CD4-positive, alpha-beta memory T cell (primary cell): ENCODE data around the gene MYCN. TPM values are rescaled to one million over a fixed set of nuclear protein-coding genes. Genes with fewer than 3 reads are reported as not detected.
"Not testable (repeated sequence)": the region's sequence is repeated elsewhere in the genome, so short reads cannot be mapped to it uniquely, and the experiment has no call there.

Experiments used
- CTCF ChIA-PET: fragments of 350-600 bp; sonication (Branson Sonifier 250); formaldehyde crosslinking; loops from one replicate; lab custom pipeline; 2021; ENCODE audit warnings: inconsistent platforms; ENCODE audit not compliant: partially characterized antibody; lab: Charles Lee
- POLR2A ChIA-PET: fragments of 350-600 bp; sonication (Branson Sonifier 250); formaldehyde crosslinking; loops from one replicate; lab custom pipeline; 2021; ENCODE audit not compliant: partially characterized antibody; lab: Charles Lee
- DNase-seq, 5 donors: peaks; one replicate each; pipeline versions ENCODE4 v3.0.0 to v3.0.0-alpha.2; 2020 to 2022; ENCODE audit warnings: mixed read lengths in 1 of 5
- H3K27ac ChIP-seq: one replicate; pipeline ENCODE4 v1.7.0; 2013; ENCODE audit warnings: low read depth, low read length
- H3K27me3 ChIP-seq: 2 replicates; pipeline ENCODE4 v1.7.0; 2013; ENCODE audit warnings: mild to moderate bottlenecking, low read length, moderate library complexity; ENCODE audit not compliant: insufficient read depth
- H3K36me3 ChIP-seq: 2 replicates; pipeline ENCODE4 v1.7.0; 2013; ENCODE audit warnings: mild to moderate bottlenecking, low read length, moderate library complexity; ENCODE audit not compliant: insufficient read depth
- H3K4me1 ChIP-seq: 2 replicates; pipeline ENCODE4 v1.7.0; 2013; ENCODE audit warnings: mild to moderate bottlenecking, low read length, moderate library complexity; ENCODE audit not compliant: insufficient read depth
- H3K4me3 ChIP-seq, 2 donors: one replicate each; pipeline ENCODE4 v1.7.0; 2013; ENCODE audit warnings: low read length in 2 of 2, mild to moderate bottlenecking in 1 of 2
- H3K9me3 ChIP-seq, 2 donors: one replicate each; pipeline ENCODE4 v1.7.0; 2013; ENCODE audit warnings: low read length in 2 of 2, control low read depth in 1 of 2; ENCODE audit not compliant: control insufficient read depth in 1 of 2
- H3K27ac Mint-ChIP-seq, 7 donors: one replicate each; pipeline ENCODE4 v1.8.0; 2020 to 2021; ENCODE audit warnings: mixed read lengths in 7 of 7, mild to moderate bottlenecking in 6 of 7, inconsistent platforms in 3 of 7, moderate library complexity in 3 of 7
- H3K27me3 Mint-ChIP-seq, 2 donors: one replicate each; pipeline ENCODE4 v1.8.0; 2020 to 2021; ENCODE audit warnings: mixed read lengths in 2 of 2
- H3K36me3 Mint-ChIP-seq, 2 donors: one replicate each; pipeline ENCODE4 v1.8.0; 2020 to 2021; ENCODE audit warnings: mixed read lengths in 2 of 2, inconsistent platforms in 1 of 2, mild to moderate bottlenecking in 1 of 2
- H3K4me1 Mint-ChIP-seq, 4 donors: one replicate each; pipeline ENCODE4 v1.8.0; 2020 to 2021; ENCODE audit warnings: mixed read lengths in 4 of 4, mild to moderate bottlenecking in 1 of 4
- H3K4me3 Mint-ChIP-seq, 8 donors: one replicate each; pipeline ENCODE4 v1.8.0; 2020 to 2021; ENCODE audit warnings: mixed read lengths in 8 of 8, mild to moderate bottlenecking in 7 of 8, moderate library complexity in 6 of 8, inconsistent platforms in 3 of 8
- H3K9me3 Mint-ChIP-seq, 8 donors: one replicate each; pipeline ENCODE4 v1.8.0; 2020 to 2021; ENCODE audit warnings: mixed read lengths in 8 of 8, mild to moderate bottlenecking in 5 of 8, inconsistent platforms in 3 of 8, moderate library complexity in 1 of 8
- intact Hi-C: fragments of 100-400 bp; cut with micrococcal nuclease; formaldehyde crosslinking; loops from one replicate; pipeline ENCODE4 v1.15.1; 2023
- polyA plus RNA-seq, 2 donors: library from polyadenylated mRNA; unstranded; fragments of 300-500 nt; fragmentation: Illumina TruSeq; gene quantifications; one replicate each; pipeline ENCODE4 v1.2.3, GENCODE V29; 2021
- total RNA-seq, 2 experiments: library from RNA; stranded (reverse); gene quantifications; one replicate each; pipeline ENCODE4 v1.2.3, GENCODE V29; 2021

The MYCN gene
- total and polyA plus RNA-seq, 4 experiments from 2014 or later, result 0.15 TPM; not detected in 3

GRCh38 chr2:15927551-15928218, 12.7 kb upstream of the MYCN start:
- H3K9me3 Mint-ChIP-seq, result peaks cover 0 to 2% (median 0%) of the 10 kb centered on the region in 8 donors
- no peak overlapping the region for H3K27ac Mint-ChIP-seq
- no peaks in the 10 kb centered on the region for H3K4me1 Mint-ChIP-seq
- ChIA-PET POLR2A (no interaction called here), CTCF (no interaction called here)
- intact Hi-C loops, result no loop called here
- no peaks in the 10 kb centered on the region for H3K4me1 ChIP-seq
- no peak overlapping the region for H3K4me3 Mint-ChIP-seq
- H3K9me3 ChIP-seq, result no peaks in the 10 kb centered on the region
- no peaks in the 10 kb centered on the region for H3K36me3 ChIP-seq
- H3K36me3 Mint-ChIP-seq, result no peaks in the 10 kb centered on the region
- no peak overlapping the region for H3K4me3 ChIP-seq
- DNase-seq, result no peak
- H3K27me3 Mint-ChIP-seq, result peaks cover 2 to 8% of the 10 kb centered on the region in 2 donors
- H3K27me3 ChIP-seq, result no peaks in the 10 kb centered on the region
- no peak overlapping the region for H3K27ac ChIP-seq

- intact Hi-C loops, POLR2A ChIA-PET, H3K4me3 ChIP-seq, H3K36me3 ChIP-seq, H3K9me3 ChIP-seq, H3K27ac Mint-ChIP-seq, H3K9me3 Mint-ChIP-seq, H3K27me3 ChIP-seq, H3K27me3 Mint-ChIP-seq, H3K4me1 Mint-ChIP-seq, DNase-seq, H3K36me3 Mint-ChIP-seq, H3K27ac ChIP-seq, H3K4me3 Mint-ChIP-seq, H3K4me1 ChIP-seq: not testable (repeated sequence)
- CTCF ChIA-PET, result interaction anchor here (1.8 kb wide), 1 partner anchor 11 kb away, joined by 7 read pairs; no protein-coding TSS in a partner anchor
These were observed 11.3 kb upstream of the MYCN start for GRCh38 chr2:15929008-15929407.

GRCh38 chr2:15929861-15930260, 10.5 kb upstream of the MYCN start:
- Mint-ChIP-seq H3K4me1 (no peaks in the 10 kb centered on the region), H3K27me3 (peaks cover 2 to 5% of the 10 kb centered on the region in 2 donors), H3K36me3 (no peaks in the 10 kb centered on the region), H3K9me3 (peaks cover 0 to 2% (median 0%) of the 10 kb centered on the region in 8 donors), H3K27ac (no peak overlapping the region), H3K4me3 (no peak overlapping the region)
- Histone ChIP-seq H3K27ac (no peak overlapping the region), H3K27me3 (no peaks in the 10 kb centered on the region), H3K4me3 (no peak overlapping the region), H3K4me1 (no peaks in the 10 kb centered on the region), H3K9me3 (no peaks in the 10 kb centered on the region), H3K36me3 (no peaks in the 10 kb centered on the region)
- DNase-seq, result no peak
- ChIA-PET CTCF (interaction anchor here (1.8 kb wide), 1 partner anchor 10 kb away, joined by 7 read pairs; no protein-coding TSS in a partner anchor), POLR2A (no interaction called here)
- intact Hi-C loops, result no loop called here

GRCh38 chr2:15930589-15931318, 9.6 kb upstream of the MYCN start:
- Mint-ChIP-seq H3K4me1 (no peaks in the 10 kb centered on the region), H3K4me3 (no peak overlapping the region), H3K27me3 (peaks cover 5 to 7% of the 10 kb centered on the region in 2 donors), H3K27ac (no peak overlapping the region), H3K9me3 (peaks cover 0 to 2% (median 0%) of the 10 kb centered on the region in 8 donors), H3K36me3 (no peaks in the 10 kb centered on the region)
- no peaks in the 10 kb centered on the region for H3K27me3 ChIP-seq
- no peak for DNase-seq
- intact Hi-C loops, result no loop called here
- H3K9me3 ChIP-seq, result no peaks in the 10 kb centered on the region
- no peaks in the 10 kb centered on the region for H3K4me1 ChIP-seq
- ChIA-PET CTCF (no interaction called here), POLR2A (no interaction called here)
- no peak overlapping the region for H3K27ac ChIP-seq
- H3K4me3 ChIP-seq, result no peak overlapping the region
- H3K36me3 ChIP-seq, result no peaks in the 10 kb centered on the region

DNA sequence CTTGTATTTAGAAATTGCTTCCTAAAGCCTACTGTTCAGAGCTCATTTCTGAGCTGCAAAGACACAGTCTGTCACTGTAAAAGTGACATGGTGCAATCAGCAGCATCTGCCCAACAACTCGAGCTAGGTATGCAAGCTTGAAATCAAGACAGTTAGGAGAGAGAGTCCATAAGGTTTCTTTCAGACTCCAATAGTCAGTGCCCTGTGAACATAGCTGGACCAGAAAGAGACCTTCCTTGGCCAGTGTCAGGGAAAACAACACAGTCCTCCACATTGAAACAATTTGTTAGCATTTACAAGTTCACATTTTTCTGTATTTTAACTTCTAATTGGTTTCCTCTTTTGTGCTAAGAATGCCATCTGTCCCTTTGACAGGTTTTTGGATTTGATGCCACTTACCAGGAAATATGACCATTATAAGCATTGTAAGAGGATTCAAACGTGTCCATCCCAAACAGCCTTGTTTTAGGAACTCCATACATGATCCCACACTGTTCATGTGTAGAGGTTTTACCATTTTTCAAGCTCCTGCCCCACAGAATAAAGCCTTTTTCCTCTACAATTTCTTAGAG, 8.9 kb upstream of the MYCN start:
- intact Hi-C loops, result no loop called here
- H3K4me3 Mint-ChIP-seq, result no peak overlapping the region
- no peak for DNase-seq
- Histone ChIP-seq H3K9me3 (no peaks in the 10 kb centered on the region), H3K27me3 (no peaks in the 10 kb centered on the region), H3K36me3 (no peaks in the 10 kb centered on the region), H3K4me1 (no peaks in the 10 kb centered on the region), H3K27ac (no peak overlapping the region), H3K4me3 (no peak overlapping the region)
- H3K27ac Mint-ChIP-seq, result no peak overlapping the region
- no peaks in the 10 kb centered on the region for H3K4me1 Mint-ChIP-seq
- ChIA-PET CTCF (no interaction called here), POLR2A (no interaction called here)
- no peaks in the 10 kb centered on the region for H3K36me3 Mint-ChIP-seq
- peaks cover 0 to 2% (median 0%) of the 10 kb centered on the region in 8 donors for H3K9me3 Mint-ChIP-seq
- peaks cover 6 to 8% of the 10 kb centered on the region in 2 donors for H3K27me3 Mint-ChIP-seq

- no peaks in the 10 kb centered on the region for H3K9me3 ChIP-seq
- no peak overlapping the region for H3K4me3 Mint-ChIP-seq
- DNase-seq, result no peak
- intact Hi-C loops, result no loop called here
- no peaks in the 10 kb centered on the region for H3K4me1 Mint-ChIP-seq
- H3K36me3 Mint-ChIP-seq, result no peaks in the 10 kb centered on the region
- no peaks in the 10 kb centered on the region for H3K36me3 ChIP-seq
- peaks cover 0 to 2% (median 0%) of the 10 kb centered on the region in 8 donors for H3K9me3 Mint-ChIP-seq
- H3K27me3 ChIP-seq, result no peaks in the 10 kb centered on the region
- no peak overlapping the region for H3K27ac Mint-ChIP-seq
- H3K27me3 Mint-ChIP-seq, result peaks cover 11 to 12% of the 10 kb centered on the region in 2 donors
- H3K27ac ChIP-seq, result no peak overlapping the region
- H3K4me3 ChIP-seq, result no peak overlapping the region
- H3K4me1 ChIP-seq, result no peaks in the 10 kb centered on the region
- POLR2A ChIA-PET, result no interaction called here
- CTCF ChIA-PET, result no interaction called here
These were observed 8.4 kb upstream of the MYCN start for GRCh38 chr2:15931950-15932349.

DNA sequence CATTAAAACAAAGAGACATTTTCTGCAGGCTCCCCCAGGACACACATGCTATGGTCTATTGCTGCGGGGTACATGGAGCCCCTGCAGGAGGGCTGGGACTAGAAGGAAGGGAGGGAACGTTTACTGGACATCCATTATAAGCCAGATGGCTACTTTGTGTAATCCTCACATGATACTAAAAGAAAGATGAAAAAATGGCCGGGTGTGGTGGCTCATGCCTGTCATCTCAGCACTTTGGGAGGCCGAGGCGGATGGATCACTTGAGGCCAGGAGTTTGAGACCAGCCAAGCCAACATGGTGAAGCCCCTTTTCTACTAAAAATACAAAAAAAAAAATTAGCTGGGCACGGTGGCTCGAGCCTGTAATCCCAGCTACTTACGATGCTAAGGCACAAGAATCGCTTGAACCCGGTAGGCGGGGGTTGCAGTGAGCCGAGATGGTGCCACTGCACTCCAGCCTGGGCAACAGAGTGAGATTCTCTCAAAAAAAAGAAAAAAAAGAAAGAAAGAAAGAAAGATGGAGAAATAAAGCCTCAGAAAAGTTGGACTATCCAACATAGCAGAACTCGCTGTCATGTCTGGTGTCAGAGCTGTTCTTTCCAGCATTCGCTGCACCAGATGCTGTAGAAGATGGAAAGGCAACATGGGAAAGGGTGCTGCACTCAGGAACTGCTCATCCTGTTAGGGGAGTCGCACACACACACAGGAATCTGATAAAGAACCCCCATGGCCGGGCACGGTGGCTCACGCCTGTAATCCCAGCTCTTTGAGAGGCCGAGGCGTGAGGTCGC, 7.8 kb upstream of the MYCN start:
- intact Hi-C loops, result no loop called here
- DNase-seq, result no peak
- no peak overlapping the region for H3K4me3 ChIP-seq
- Mint-ChIP-seq H3K27me3 (peaks cover 18% of the 10 kb centered on the region in 2 donors), H3K36me3 (no peaks in the 10 kb centered on the region), H3K27ac (no peak overlapping the region), H3K4me3 (no peak overlapping the region), H3K4me1 (no peaks in the 10 kb centered on the region), H3K9me3 (peaks cover 0 to 2% (median 0%) of the 10 kb centered on the region in 8 donors)
- H3K4me1 ChIP-seq, result no peaks in the 10 kb centered on the region
- ChIA-PET POLR2A (no interaction called here), CTCF (no interaction called here)
- H3K9me3 ChIP-seq, result no peaks in the 10 kb centered on the region
- no peaks in the 10 kb centered on the region for H3K27me3 ChIP-seq
- no peak overlapping the region for H3K27ac ChIP-seq
- no peaks in the 10 kb centered on the region for H3K36me3 ChIP-seq
